ENCODE results near the gene SYCE3.

The SYCE3 gene

DNA sequence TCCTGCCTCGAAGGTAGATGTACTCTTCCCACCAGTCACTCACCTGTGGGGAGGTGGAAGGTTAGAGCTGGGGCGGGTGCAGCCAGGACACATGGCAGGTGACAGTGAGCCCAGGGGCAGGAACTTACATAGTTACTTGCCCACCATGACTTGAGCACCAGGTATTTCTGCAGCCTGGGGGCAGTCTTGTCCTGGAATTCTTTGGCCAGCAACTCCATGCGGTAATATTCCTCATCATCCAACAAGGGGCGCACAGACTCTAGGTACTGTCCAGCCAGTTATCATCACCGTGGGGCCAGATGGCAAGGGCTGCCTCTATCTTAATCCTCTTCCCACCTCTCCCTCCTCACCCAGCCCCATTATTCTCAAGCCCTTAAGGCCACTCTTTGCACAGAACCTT lies 13.4 kb upstream of the SYCE3 start:
- DNase-seq (ENCODE audit: low read depth in 2 of 2), result no peak

GRCh38 chr22:50575426-50575941 lies 12.8 kb upstream of the SYCE3 start:
- no peak for DNase-seq (ENCODE audit: low read depth in 2 of 2)

DNA sequence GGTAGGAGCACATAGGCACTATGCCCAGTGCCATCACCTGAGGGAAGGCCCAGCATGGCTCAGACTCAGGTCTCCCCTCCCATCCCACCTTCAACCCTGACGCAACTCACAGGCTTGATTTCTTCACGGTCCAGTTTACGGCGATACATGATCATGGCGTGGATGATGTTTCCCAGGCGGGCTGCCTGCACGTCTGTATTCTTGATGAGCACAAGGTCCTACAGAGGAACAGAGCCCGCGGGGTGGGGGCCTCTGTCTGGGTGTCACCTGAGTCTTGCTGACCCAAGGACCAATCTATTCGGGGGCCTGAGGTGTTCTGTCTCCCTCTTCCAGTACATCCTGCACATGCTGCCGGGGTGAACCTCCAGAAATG lies 11.7 kb upstream of the SYCE3 start:
- DNase-seq (ENCODE audit: low read depth in 2 of 2), result no peak

- no peak for DNase-seq (ENCODE audit: low read depth in 2 of 2)
Observed at GRCh38 chr22:50573491-50574382, 11.0 kb upstream of the SYCE3 start.

GRCh38 chr22:50572965-50573364 lies 10.2 kb upstream of the SYCE3 start:
- DNase-seq (ENCODE audit: low read depth in 2 of 2), result no peak

- DNase-seq (ENCODE audit: low read depth in 2 of 2), result no peak
Observed at GRCh38 chr22:50571264-50572175, 8.8 kb upstream of the SYCE3 start.

GRCh38 chr22:50570861-50571260 lies 8.1 kb upstream of the SYCE3 start:
- DNase-seq (ENCODE audit: low read depth in 2 of 2), result no peak

- DNase-seq (ENCODE audit: low read depth in 2 of 2), result no peak
Observed at GRCh38 chr22:50569896-50570535, 7.3 kb upstream of the SYCE3 start.

DNA sequence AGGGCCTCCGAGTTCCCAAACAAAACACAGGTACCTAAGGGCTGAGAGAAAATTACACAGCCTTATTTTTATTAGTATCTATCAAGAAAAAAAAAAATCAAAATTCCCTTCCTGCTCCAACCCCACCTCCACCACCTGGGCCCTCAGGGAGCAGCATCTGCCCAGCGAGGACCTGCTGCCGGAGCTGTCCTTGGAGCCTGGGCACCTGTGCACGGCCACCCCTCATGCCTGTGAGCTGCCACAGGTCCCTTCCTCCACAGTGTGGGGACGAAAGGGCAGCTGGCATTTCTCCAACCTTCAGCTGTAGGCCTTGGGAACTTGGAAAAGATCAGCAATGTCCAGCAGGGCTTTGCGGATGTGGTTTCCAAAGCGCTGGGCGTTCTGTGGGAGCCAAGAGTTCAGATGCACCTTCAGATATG lies 6.3 kb upstream of the SYCE3 start:
- no peak for DNase-seq (ENCODE audit: low read depth in 2 of 2)

DNA sequence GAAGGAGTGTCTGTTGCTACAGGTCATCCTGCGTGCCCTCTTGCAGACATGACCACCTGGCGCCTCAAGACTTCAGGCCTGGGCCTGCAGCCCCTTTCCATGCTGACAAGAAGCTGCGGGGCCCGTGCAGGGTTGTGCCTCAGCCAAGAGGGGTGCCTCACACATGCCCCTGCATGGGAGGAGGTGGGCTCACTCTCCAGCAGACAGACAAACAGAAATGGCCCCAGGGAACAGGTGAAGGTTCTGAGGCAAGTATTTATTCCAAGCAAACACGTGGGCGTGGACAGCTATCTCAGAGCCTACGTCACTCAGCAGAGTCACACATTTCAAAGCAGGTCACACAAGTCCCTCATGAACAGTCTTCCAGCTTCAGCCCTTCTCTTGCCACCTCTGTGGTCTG lies 5.9 kb upstream of the SYCE3 start:
- DNase-seq (ENCODE audit: low read depth in 2 of 2), result no peak

GRCh38 chr22:50567721-50568252 lies 5.1 kb upstream of the SYCE3 start:
- no peak for DNase-seq (ENCODE audit: low read depth in 2 of 2)

DNA sequence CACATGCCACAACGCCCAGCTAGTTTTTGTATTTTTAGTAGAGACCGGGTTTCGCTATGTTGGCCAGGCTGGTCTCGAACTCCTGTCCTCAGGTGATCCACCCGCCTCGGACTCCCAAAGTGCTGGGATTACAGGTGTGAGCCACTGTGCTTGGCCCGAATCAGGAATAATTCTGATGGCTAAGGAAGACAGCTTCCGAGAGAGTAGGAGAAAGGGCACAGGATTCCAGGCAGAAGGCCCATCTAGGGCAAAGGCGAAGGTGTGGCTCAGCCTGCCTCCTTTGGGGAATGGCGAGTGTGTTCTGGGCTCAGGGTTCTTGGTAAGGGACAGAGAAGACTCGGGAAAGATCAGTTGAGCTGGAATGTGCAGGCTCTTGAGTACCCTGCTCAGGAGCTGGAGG lies 1.6 kb upstream of the SYCE3 start:
- DNase-seq (ENCODE audit: low read depth in 2 of 2), result no peak

GRCh38 chr22:50563413-50564160 lies 868 bp upstream of the SYCE3 start:
- DNase-seq (ENCODE audit: low read depth in 2 of 2), result no peak

DNA sequence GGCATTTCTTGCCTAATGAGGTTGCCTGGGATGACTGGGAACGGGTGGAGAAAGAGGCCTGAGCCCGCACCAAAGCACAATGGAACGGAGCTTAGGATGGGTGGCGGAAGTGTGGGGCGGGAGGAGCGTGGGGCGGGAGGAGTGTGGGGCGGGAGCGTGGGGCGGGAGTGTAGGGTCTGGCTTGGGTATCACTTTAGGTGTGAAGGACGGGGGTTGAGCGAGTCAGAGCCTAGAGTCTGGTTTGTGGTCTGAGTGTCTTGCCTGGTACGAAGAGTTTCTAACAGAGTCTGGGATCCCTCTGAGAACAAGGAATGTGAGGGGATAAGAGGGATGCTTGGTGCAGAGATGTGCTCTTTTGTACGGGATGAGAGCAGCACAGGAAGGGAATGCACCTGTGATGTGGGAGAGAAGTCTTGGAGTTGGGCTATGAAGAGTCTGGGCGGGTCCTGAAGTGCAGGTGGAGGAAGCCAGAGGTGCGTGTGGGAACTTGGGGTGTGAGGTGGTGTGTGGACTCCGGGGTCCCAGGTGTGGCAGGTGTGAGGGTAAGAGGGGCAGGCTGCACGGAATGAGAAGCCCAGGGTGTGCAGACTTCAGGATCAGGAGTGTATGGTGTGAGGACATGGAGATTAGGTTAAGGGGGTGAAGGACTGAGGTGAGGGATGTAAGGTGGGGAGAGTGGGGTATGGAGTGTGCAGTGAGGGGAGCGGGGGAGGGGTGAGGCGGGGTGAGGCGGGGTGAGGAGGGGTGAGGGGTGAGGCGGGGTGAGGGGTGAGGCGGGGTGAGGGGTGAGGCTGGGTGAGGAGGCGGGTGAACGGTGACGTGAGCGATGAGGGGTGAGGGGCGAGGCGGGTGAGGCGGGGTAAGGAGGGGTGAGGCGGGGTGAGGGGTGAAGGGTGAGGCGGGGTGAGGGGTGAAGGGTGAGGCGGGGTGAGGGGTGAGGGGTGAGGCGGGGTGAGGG lies 1.0 kb downstream of the SYCE3 start:
- no peak for DNase-seq (ENCODE audit: low read depth in 2 of 2)

DNA sequence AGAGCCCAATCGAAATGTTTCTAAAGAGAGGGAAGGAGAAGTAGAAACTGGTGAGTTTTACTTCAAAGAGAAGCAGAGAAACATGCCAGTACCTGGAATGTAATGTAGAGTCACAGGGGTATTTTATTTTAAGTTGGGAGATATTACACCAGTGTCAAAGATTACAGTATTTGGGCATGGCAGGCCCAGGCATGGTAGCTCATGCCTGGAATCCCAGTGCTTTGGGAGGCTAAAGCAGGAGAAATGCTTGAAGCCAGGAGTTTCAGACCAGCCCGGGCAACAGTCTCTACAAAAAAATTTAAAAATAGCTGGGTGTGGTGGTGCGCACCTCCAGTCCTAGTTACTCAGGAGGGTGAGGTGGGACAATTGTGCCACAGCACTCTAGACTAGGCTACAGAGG lies 2.7 kb downstream of the SYCE3 start:
- DNase-seq (ENCODE audit: low read depth in 2 of 2), result no peak

DNA sequence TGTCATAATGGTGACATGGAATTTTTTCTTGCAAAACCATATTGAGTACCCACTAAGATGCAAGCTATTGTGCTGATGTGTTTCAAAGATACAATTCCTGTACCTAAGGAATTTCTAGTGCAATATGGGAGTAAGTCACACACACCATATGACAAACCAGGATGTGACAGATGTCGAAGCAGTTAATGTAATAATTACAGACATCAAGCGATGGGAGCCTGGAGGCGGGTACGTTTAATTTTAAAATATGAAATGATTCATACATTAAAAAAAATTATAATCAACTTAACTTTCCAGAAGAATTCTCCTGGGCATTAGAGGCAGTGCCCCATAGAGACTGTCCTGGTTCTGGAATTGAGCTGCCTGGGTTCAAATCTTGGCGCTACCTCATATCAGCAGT lies 6.0 kb downstream of the SYCE3 start:
- DNase-seq (ENCODE audit: low read depth in 2 of 2), result no peak

GRCh38 chr22:50553310-50553709 lies 9.4 kb downstream of the SYCE3 start:
- DNase-seq (ENCODE audit: low read depth in 2 of 2), result no peak

- no peak for DNase-seq (ENCODE audit: low read depth in 2 of 2)
Observed at GRCh38 chr22:50551160-50551752, 11.5 kb downstream of the SYCE3 start.

- DNase-seq (ENCODE audit: low read depth in 2 of 2), result no peak
Observed at GRCh38 chr22:50550395-50550794, 12.3 kb downstream of the SYCE3 start.
